ENCODE data around the gene CALY. TPM values are rescaled to one million over a fixed set of nuclear protein-coding genes. Genes with fewer than 3 reads are reported as not detected.
"Not testable (repeated sequence)": the region's sequence is repeated elsewhere in the genome, so short reads cannot be mapped to it uniquely, and the experiment has no call there.

The CALY gene, protein sequence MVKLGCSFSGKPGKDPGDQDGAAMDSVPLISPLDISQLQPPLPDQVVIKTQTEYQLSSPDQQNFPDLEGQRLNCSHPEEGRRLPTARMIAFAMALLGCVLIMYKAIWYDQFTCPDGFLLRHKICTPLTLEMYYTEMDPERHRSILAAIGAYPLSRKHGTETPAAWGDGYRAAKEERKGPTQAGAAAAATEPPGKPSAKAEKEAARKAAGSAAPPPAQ
- total RNA-seq: 4.7 TPM

DNA sequence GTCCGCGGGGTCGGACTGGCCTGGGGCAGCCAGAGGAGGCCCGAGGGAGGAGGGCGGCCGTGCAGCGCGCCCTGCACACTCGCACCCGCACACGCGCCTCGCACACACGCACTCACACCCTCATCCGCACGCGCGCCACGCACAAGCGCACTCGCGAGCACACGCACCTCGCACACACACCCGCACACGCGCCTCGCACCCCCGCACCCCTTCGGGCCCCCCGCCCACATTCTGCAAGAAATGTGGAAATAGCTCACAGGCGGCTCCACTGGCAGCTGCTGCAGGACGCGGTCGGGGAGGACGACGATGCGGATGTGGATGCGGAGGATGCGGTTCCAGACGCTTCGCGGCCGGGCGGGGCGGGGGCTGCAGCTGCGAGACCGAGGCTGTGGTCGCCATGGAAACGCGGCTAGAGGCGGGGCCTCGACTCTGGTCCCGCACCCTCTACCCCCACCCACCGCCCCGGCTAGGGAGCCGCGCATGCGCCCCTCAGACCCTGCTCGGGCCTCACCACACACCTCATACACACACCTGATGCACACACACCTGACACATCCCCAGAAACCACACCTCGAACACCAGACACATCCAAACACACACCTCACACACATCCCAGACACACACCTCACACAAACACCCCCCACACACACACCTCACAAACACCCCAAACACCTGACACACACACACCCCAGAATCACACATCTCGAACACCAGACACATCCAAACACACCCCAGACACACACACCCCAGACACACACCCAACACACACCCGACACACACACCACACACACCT lies at the start of gene CALY:
Gene CALY (minus strand): TSS at position 320 of the 793 bp plus-strand sequence. CDS start 7,907 bp downstream, outside the sequence.
- peak; percentile 76 for DNase-seq

DNA sequence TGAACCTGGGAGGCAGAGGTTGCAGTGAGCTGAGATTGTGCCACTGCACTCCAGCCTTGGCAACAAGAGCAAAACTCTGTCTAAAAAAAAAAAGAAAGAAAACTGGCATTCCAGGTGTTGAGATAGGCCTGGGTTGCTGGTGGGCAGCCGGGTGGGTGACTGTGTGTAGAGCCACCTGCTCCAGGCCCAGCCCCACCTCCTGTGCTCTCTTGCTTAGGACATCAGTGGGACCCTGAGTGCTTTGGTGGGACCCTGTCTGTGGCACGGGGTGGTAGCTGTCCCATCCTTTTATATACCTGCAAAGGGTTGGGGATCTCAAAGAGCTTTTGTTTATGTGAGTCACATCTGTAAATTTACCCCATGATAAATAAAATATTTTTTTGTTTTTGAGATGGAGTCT lies 48.5 kb upstream of the CALY start:
- DNase-seq: no peak

GRCh38 chr10:133384071-133384470 lies 47.4 kb upstream of the CALY start:
- DNase-seq: no peak

DNA sequence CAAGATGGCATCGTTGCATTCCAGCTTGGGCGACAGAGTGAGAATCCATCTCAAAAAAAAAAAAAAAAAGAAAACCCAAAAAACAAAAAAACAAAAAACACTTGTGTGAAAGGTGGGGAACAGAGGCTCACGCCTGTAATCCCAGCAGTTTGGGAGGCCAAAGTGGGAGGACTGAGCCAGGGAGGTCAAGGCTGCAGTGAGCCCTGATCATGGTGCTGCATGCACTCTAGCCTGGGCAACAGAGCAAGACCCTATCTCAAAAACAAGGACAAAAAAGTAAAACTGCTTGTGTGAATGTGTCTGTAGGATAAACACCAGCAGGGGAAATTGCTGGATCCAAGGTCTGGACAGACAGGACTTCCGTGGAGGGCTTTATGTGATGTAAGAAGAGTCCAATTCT lies 46.9 kb upstream of the CALY start:
- DNase-seq: no peak

DNA sequence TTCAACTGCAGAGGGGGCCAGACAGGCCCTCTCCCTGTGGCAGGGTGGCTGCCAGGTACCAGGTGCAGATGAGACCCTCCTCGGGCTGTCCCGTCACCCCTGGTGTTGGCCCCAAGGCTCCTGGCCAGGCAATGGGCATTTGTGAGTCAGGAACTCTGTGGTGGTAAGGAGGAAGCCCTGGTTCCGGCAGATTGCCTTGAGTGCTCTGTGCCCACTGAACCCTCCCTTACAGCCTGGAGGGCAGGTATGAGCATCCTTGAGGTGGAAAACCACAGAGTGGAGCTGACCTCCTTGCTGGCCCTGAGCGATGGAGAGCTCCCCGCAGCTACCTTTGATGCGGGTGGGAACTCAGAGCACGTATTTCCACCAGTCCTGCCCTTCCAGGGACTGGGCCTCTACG lies 44.3 kb upstream of the CALY start:
- no peak for DNase-seq

DNA sequence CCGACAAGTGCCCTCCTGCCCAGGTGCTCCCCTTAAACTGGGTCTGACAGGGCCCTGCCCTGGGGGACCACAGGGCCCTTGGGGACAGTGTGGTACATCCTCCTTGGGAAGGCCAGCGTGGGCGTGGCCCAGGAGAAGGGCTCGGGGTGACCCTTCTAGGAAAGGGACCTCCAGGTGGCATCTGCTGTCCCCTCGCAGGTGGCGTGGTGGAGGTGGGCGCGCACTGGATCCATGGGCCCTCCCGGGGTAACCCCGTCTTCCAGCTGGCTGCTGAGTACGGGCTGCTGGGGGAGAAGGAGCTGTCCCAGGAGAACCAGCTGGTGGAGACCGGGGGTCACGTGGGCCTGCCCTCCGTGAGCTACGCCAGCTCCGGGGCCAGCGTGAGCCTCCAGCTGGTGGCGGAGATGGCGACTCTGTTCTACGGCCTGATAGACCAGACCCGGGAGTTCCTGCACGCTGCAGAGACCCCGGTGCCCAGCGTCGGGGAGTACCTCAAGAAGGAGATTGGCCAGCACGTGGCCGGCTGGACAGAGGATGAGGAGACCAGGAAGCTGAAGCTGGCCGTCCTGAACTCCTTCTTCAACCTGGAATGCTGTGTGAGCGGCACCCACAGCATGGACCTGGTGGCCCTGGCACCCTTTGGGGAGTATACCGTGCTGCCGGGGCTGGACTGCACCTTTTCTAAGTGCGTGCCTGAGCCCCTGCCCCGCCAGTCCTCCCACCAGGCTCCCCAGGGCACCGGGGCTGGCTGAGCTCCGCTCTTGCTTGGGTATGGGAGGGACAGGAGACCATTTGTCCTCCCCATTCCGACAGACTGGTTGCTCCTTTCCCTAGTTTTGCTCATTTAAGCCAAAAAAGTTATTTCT lies 43.3 kb upstream of the CALY start:
- no peak for DNase-seq

GRCh38 chr10:133379152-133379800 lies 42.6 kb upstream of the CALY start, which contains the start of gene PAOX:
TSS of gene PAOX (plus strand) at chr10:133379262. CDS start at chr10:133379317, 55 bp downstream.
- peak; percentile 37 for DNase-seq

DNA sequence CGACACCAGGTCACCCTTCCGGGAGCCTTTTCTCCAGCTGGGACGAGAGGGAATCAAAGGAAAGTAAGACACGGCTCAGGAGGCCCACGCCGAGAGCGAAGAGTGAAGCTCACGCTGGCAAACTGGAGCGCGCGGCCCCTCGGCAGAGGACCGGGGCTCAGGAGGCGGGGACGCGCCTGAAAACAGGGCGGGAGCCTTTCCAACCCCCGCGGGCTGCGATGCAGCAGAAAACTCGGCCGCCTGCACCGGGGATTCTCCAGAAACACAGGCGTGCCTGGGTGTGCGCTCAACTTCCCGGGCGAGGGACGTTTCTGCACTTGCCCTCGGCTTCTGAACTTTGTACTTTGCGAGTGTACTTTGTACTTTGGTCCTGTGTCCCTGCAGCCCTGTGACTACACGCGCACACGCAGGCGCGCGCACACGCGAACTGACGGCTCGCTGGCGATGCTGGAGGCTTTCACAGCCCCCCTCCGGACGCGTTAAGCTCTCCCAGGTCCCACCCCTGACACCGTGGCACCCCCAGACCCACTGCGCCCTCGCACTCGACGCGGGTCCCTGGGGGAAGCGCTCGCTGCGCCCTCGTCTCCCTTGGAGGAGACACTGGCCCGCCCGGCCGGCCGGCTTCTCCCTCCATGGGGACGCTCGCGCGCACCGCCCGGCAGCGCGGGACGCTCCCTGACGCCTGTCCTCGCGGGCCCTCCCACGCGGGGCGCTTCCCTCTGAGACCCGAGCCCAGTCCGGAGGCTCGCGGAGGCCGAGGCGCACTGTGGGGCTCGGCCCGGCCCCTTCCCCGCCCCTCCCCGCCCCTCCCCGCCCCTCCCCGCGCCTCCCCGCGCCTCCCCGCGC lies 41.8 kb upstream of the CALY start:
- DNase-seq: peak; percentile 38

DNA sequence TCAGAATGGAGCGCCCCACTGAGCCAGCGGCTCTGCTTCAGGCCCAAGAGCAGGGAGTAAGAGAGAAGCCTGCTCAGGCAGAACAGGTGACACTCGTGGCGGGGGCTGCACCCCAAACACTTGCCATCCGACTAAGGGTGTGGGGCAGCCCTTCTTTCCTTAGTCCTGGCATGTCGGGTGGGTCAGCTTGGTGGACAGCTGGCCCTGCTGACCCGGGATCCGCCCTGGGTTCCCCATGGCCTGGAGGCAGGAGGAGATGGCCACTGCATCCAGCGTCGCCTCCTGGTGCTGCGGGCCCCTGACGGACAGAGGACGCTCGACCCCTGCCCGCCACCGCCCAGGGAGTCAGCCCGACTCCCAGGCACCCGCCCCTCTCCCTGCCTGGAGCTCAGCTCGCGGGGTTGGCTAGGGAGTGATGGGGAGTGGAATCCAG lies 41.1 kb upstream of the CALY start:
- DNase-seq: no peak

DNA sequence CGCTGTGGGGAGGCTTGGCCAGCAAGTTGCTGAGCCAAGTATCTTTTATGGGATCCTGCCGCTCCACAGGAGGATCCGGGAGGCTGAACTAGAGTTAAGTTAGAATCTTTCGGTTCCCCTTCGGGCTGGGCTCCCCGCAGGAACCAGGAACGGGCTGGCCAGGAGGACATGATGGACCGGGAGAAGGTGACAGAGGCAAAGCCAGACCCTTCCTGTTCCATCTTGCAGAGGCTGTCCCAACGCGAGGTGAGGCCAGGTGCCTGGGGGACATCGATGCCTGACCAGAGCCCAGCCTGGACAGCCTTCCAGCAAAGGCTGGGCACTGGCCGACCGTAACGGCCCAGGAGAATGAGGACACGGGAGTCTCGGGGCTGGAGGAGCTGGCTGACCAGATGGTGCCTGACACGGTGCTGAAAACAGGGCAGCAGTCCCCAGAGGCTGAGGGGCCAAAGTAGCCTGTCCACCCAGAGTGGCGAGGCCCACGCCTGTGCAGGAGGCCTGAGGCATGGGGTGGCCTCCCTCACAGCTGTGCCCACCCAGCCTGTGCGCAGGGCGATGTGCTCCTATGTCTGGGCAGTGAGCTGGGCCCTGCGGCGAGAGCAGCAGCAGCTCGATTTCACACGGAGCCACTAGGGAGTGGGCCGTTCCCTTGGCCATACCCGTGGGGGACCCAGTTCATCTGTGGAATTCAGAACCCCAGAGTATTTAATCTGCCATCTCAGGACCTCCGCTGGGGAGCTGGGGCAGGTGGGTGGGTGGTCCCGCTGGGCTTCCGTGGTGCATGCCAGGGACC lies 40.5 kb upstream of the CALY start:
- DNase-seq: no peak

GRCh38 chr10:133376183-133376582 lies 39.5 kb upstream of the CALY start:
- not testable (repeated sequence) for DNase-seq

DNA sequence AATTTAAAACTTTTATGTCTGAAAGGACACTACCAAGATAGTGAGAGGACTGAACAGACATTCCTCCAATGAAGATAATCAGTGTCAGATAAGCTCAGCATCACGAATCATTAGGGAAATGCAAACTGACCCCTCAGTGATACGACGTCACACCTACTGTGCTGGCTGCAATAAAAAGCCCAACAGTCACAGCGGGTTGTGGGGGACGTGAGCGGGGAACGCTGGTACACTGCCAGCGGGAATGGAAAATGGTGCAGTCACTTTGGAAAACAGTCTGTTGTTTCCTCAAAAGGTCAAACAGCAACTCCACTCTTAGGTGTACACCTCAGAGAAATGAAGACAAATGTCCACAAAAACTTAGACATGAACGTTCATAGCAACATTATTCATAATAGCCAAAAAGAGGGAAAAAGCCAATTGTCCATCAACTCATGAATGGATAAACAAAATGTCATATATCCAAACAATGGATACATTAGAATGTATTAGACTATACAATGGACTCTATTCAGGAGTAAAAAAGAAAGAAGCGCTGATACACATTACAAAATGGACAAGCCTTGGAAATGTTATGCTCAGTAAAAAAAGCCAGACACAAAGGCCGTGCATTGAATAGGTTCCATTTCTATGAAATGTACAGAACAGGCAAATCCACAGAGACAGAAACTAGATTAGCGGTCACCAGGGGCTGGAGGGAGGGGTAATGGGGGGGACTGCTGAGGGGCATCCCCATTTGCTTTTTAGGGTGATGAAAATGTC lies 38.8 kb upstream of the CALY start:
- DNase-seq: no peak

DNA sequence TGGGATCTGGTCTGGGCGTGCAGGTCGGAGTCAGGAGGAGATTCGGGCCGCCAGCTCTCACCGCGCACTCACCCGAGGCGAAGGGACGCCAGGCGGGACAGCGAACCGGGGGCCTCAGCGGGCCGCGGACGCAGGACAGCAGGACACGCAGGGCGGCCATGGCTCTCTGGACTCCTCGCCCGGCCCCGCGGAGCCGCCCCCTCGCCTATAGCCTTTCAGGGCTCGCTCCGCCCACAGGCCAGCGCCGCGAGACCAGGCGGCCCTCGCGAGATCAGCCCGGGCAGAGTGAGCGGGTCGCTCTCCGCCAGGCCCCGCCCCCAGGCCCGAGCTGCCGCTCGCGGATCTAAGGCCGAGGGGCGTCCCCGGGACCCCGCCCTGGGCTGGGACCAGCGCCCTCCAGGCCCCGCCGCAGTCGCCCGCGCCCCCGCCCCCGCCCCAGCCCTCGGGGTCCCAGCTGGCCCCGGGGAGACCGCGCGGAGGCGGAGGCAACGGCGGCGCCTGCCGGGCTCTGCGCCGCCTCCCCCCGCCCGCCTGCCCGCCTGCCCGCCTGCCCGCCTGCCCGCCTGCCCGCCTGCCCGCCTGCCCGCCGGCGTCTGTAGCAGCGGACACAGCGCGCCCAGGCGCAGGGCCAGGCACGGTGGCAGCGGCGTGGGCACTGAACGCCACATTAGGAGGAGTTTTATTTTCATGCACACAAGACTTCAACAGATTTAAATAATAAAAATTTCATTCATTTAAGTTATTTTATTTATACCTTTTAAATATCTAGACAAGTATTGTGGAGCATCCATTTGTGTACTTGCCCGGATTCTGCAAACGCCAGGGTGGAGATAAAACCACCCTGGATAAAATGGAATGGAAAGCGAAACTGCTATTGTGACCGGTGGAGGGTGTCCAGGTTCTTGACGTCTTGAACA lies 36.7 kb upstream of the CALY start, which contains the start of gene ECHS1:
Gene ECHS1 (minus strand): TSS at position 181 of the 917 bp plus-strand sequence. CDS start 21 bp downstream, at position 160.
- DNase-seq: peak; percentile 91

- DNase-seq: no peak
Measured at GRCh38 chr10:133372507-133372906, 35.8 kb upstream of the CALY start.

- no peak for DNase-seq
Measured at GRCh38 chr10:133370030-133370786, 33.5 kb upstream of the CALY start.

GRCh38 chr10:133368153-133368552 lies 31.5 kb upstream of the CALY start:
- no peak for DNase-seq

DNA sequence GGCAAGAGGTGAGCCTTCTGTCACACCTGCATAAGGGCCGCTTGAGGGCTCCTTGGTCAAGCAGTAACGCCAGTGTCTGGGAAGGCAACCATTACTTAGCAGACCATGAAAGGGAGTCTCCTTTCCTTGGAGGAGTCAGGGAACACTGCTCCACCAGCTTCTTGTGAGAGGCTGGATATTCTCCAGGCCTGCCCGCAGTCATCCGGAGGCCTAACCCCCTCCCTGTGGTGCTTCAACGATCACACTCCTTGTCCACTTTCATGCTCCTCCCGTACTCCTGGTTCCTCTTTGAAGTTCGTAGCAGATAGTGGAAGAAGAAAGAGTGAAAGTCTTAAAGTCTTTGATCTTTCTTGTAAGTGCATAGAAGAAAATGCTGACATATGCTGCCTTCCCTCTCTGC lies 30.8 kb upstream of the CALY start:
- DNase-seq: not testable (repeated sequence)

GRCh38 chr10:133366751-133367150 lies 30.1 kb upstream of the CALY start:
- DNase-seq: no peak
